H9 (cell line): ENCODE results near the gene EXOC6. TPM values are rescaled to one million over a fixed set of nuclear protein-coding genes. Genes with fewer than 3 reads are reported as not detected.

ENCODE experiments used
- DNase-seq: peaks from one replicate; pipeline ENCODE4 v3.0.0-alpha.2; 2017
- H2AFZ ChIP-seq: one replicate; pipeline ENCODE4 v1.6.1; 2013; ENCODE audit warnings: mild to moderate bottlenecking, low read length, control low read depth, moderate library complexity
- H2AK5ac ChIP-seq: 2 replicates; pipeline ENCODE4 v1.6.1; 2013; ENCODE audit warnings: low read length, control low read depth, mixed read lengths; ENCODE audit not compliant: insufficient read length
- H2BK120ac ChIP-seq: one replicate; pipeline ENCODE4 v1.6.1; 2013; ENCODE audit warnings: low read depth, mild to moderate bottlenecking, low read length, control low read depth, inconsistent platforms; ENCODE audit not compliant: poor library complexity, severe bottlenecking
- H2BK12ac ChIP-seq: 2 replicates; pipeline ENCODE4 v1.6.1; 2013; ENCODE audit warnings: low read length, control low read depth, mixed read lengths, low read depth; ENCODE audit not compliant: insufficient read length
- H2BK15ac ChIP-seq: 2 replicates; pipeline ENCODE4 v1.6.1; 2013; ENCODE audit warnings: low read depth, low read length, control low read depth
- H2BK20ac ChIP-seq: one replicate; pipeline ENCODE4 v1.6.1; 2013; ENCODE audit warnings: low read depth, mild to moderate bottlenecking, low read length, control low read depth, inconsistent platforms; ENCODE audit not compliant: poor library complexity, severe bottlenecking
- H2BK5ac ChIP-seq: 2 replicates; pipeline ENCODE4 v1.6.1; 2013; ENCODE audit warnings: low read length, control low read depth, mixed read lengths; ENCODE audit not compliant: insufficient read length
- H3K14ac ChIP-seq: 2 replicates; pipeline ENCODE4 v1.6.1; 2013; ENCODE audit warnings: low read length, control low read depth; ENCODE audit not compliant: insufficient read depth
- H3K18ac ChIP-seq: 2 replicates; pipeline ENCODE4 v1.6.1; 2013; ENCODE audit warnings: low read depth, mild to moderate bottlenecking, mixed read lengths, low read length, control low read depth; ENCODE audit not compliant: insufficient read length
- H3K23ac ChIP-seq: 2 replicates; pipeline ENCODE4 v1.6.1; 2013; ENCODE audit warnings: low read length, control low read depth, mixed read lengths, low read depth; ENCODE audit not compliant: insufficient read length
- H3K23me2 ChIP-seq: 2 replicates; pipeline ENCODE4 v1.6.1; 2013; ENCODE audit warnings: low read depth, mild to moderate bottlenecking, mixed read lengths, low read length, control low read depth; ENCODE audit not compliant: insufficient read length, poor library complexity, severe bottlenecking
- H3K27ac ChIP-seq: 2 replicates; pipeline ENCODE4 v1.5.1; 2013; ENCODE audit warnings: low read length, control low read depth, mixed read lengths, low read depth; ENCODE audit not compliant: insufficient read length
- H3K27me3 ChIP-seq: 2 replicates; pipeline ENCODE4 v1.6.1; 2013; ENCODE audit warnings: low read length, control low read depth, inconsistent platforms; ENCODE audit not compliant: insufficient read depth
- H3K4ac ChIP-seq: 2 replicates; pipeline ENCODE4 v1.6.1; 2013; ENCODE audit warnings: low read depth, mild to moderate bottlenecking, control low read depth, inconsistent platforms, low read length, moderate library complexity
- H3K4me1 ChIP-seq: 2 replicates; pipeline ENCODE4 v1.6.1; 2013; ENCODE audit warnings: low read length, control low read depth, inconsistent platforms; ENCODE audit not compliant: insufficient read depth
- H3K4me2 ChIP-seq: 2 replicates; pipeline ENCODE4 v1.6.1; 2013; ENCODE audit warnings: low read length, control low read depth, mixed read lengths; ENCODE audit not compliant: insufficient read length, insufficient read depth
- H3K56ac ChIP-seq: 2 replicates; pipeline ENCODE4 v1.6.1; 2013; ENCODE audit warnings: low read depth, mild to moderate bottlenecking, mixed read lengths, low read length, control low read depth; ENCODE audit not compliant: insufficient read length
- H3K79me1 ChIP-seq: 2 replicates; pipeline ENCODE4 v1.6.1; 2013; ENCODE audit warnings: low read depth, mild to moderate bottlenecking, moderate library complexity, low read length, control low read depth, inconsistent platforms; ENCODE audit not compliant: insufficient read depth, poor library complexity, severe bottlenecking
- H3K79me2 ChIP-seq: 2 replicates; pipeline ENCODE4 v1.6.1; 2013; ENCODE audit warnings: low read length, control low read depth, inconsistent platforms; ENCODE audit not compliant: insufficient read depth
- H3K9ac ChIP-seq: 2 replicates; pipeline ENCODE4 v1.6.1; 2013; ENCODE audit warnings: low read length, control low read depth, mixed read lengths; ENCODE audit not compliant: insufficient read length; ENCODE audit errors: extremely low read depth
- H3K9me3 ChIP-seq: one replicate; pipeline ENCODE4 v1.6.1; 2013; ENCODE audit warnings: low read depth, low read length, inconsistent platforms; ENCODE audit not compliant: control insufficient read depth
- H3T11ph ChIP-seq: one replicate; pipeline ENCODE4 v1.6.1; 2013; ENCODE audit warnings: mild to moderate bottlenecking, low read length, control low read depth, inconsistent platforms
- H4K20me1 ChIP-seq: one replicate; pipeline ENCODE4 v1.6.1; 2013; ENCODE audit not compliant: control insufficient read depth, insufficient read length, insufficient read depth
- H4K5ac ChIP-seq: 2 replicates; pipeline ENCODE4 v1.6.1; 2013; ENCODE audit warnings: low read depth, mild to moderate bottlenecking, mixed read lengths, low read length, control low read depth; ENCODE audit not compliant: insufficient read length
- H4K8ac ChIP-seq: replicated peaks from 2 replicates; pipeline ENCODE4 v1.6.1; 2013; ENCODE audit warnings: low read length, control low read depth, mixed read lengths, low read depth; ENCODE audit not compliant: insufficient read length
- H4K91ac ChIP-seq: 2 replicates; pipeline ENCODE4 v1.6.1; 2013; ENCODE audit warnings: low read depth, mild to moderate bottlenecking, moderate library complexity, mixed read lengths, low read length, control low read depth; ENCODE audit not compliant: insufficient read length
- H3K27ac Mint-ChIP-seq, 3 experiments: 2 replicates in 2 of 3; 3 replicates in 1 of 3; pipeline ENCODE4 v1.8.0; 2020 to 2021; ENCODE audit warnings: mixed read lengths in 3 of 3, mild to moderate bottlenecking in 1 of 3, moderate library complexity in 1 of 3
- H3K27me3 Mint-ChIP-seq: 2 replicates; pipeline ENCODE4 v1.8.0; 2021; ENCODE audit warnings: low read depth, mild to moderate bottlenecking, moderate library complexity, mixed read lengths
- H3K36me3 Mint-ChIP-seq, 3 experiments: 2 replicates in 2 of 3; 3 replicates in 1 of 3; pipeline ENCODE4 v1.8.0; 2020 to 2021; ENCODE audit warnings: low read depth in 3 of 3, mixed read lengths in 3 of 3; ENCODE audit not compliant: insufficient read depth in 1 of 3
- H3K4me1 Mint-ChIP-seq, 2 experiments: 2 replicates each; pipeline ENCODE4 v1.8.0; 2020; ENCODE audit warnings: mixed read lengths in 2 of 2
- H3K4me3 Mint-ChIP-seq, 2 experiments: 2 replicates in 1 of 2; 3 replicates in 1 of 2; pipeline ENCODE4 v1.8.0; 2020 to 2021; ENCODE audit warnings: mild to moderate bottlenecking in 2 of 2, mixed read lengths in 2 of 2, moderate library complexity in 1 of 2
- H3K9me3 Mint-ChIP-seq, 2 experiments: 2 replicates in 1 of 2; 3 replicates in 1 of 2; pipeline ENCODE4 v1.8.0; 2020; ENCODE audit warnings: mild to moderate bottlenecking in 2 of 2, mixed read lengths in 2 of 2, moderate library complexity in 1 of 2
- WGBS: extraction: QIAGEN DNeasy Blood & Tissue Kit; methylation state at CpG from one replicate; pipeline ENCODE4 v1.1.7; 2013; ENCODE audit warnings: missing lambda C conversion rate, low lambda C conversion rate, mixed read lengths; ENCODE audit not compliant: insufficient read length; ENCODE audit errors: extremely low coverage; 5-methylcytosine and 5-hydroxymethylcytosine counted together
- total RNA-seq: library from RNA; stranded (reverse); gene quantifications from 2 replicates; pipeline ENCODE4 v1.2.1, GENCODE V29; 2021
- TF ChIP-seq, protein P1 (sequence below): fragments of 200-600 bp; sonication (generic); conservative IDR thresholded peaks from 3 replicates; pipeline ENCODE4 v1.8.0; 2021; ENCODE audit warnings: antibody characterized with exemption, mild to moderate bottlenecking

Gene EXOC6
- total RNA-seq, 1 experiment from 2014 or later: 9.0 TPM

- no peak overlapping the region for H4K91ac ChIP-seq
- TF ChIP-seq, protein P1, sequence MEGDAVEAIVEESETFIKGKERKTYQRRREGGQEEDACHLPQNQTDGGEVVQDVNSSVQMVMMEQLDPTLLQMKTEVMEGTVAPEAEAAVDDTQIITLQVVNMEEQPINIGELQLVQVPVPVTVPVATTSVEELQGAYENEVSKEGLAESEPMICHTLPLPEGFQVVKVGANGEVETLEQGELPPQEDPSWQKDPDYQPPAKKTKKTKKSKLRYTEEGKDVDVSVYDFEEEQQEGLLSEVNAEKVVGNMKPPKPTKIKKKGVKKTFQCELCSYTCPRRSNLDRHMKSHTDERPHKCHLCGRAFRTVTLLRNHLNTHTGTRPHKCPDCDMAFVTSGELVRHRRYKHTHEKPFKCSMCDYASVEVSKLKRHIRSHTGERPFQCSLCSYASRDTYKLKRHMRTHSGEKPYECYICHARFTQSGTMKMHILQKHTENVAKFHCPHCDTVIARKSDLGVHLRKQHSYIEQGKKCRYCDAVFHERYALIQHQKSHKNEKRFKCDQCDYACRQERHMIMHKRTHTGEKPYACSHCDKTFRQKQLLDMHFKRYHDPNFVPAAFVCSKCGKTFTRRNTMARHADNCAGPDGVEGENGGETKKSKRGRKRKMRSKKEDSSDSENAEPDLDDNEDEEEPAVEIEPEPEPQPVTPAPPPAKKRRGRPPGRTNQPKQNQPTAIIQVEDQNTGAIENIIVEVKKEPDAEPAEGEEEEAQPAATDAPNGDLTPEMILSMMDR: no peak
- no peak overlapping the region for H2BK12ac ChIP-seq
- H3T11ph ChIP-seq: no peak overlapping the region
- H3K23ac ChIP-seq: no peak overlapping the region
- Mint-ChIP-seq H3K27me3 (no peaks in the 10 kb centered on the region), H3K9me3 (no peaks in the 10 kb centered on the region), H3K27ac (no peak overlapping the region), H3K4me3 (no peak overlapping the region), H3K4me1 (no peaks in the 10 kb centered on the region), H3K36me3 (no peaks in the 10 kb centered on the region)
- no peak overlapping the region for H3K4me2 ChIP-seq
- H2AK5ac ChIP-seq: no peak overlapping the region
- no peak overlapping the region for H2AFZ ChIP-seq
- H2BK5ac ChIP-seq: no peak overlapping the region
- no CpG with 5 or more reads among the region's 4 CpGs for WGBS
- no peak overlapping the region for H3K18ac ChIP-seq
- no peak overlapping the region for H4K8ac ChIP-seq
- no peak overlapping the region for H2BK120ac ChIP-seq
- no peaks in the 10 kb centered on the region for H3K9me3 ChIP-seq
- no peak overlapping the region for H3K9ac ChIP-seq
- H3K23me2 ChIP-seq: no peaks in the 10 kb centered on the region
- no peaks in the 10 kb centered on the region for H3K79me1 ChIP-seq
- H3K4me1 ChIP-seq: no peaks in the 10 kb centered on the region
- H4K20me1 ChIP-seq: no peaks in the 10 kb centered on the region
- no peak overlapping the region for H2BK15ac ChIP-seq
- no peak overlapping the region for H2BK20ac ChIP-seq
- DNase-seq: no peak
- no peaks in the 10 kb centered on the region for H3K79me2 ChIP-seq
- H4K5ac ChIP-seq: no peak overlapping the region
- no peak overlapping the region for H3K27ac ChIP-seq
- H3K27me3 ChIP-seq: no peaks in the 10 kb centered on the region
- H3K4ac ChIP-seq: no peak overlapping the region
- H3K56ac ChIP-seq: no peak overlapping the region
- H3K14ac ChIP-seq: no peak overlapping the region
Measured at GRCh38 chr10:92876509-92877036, 28.3 kb downstream of the EXOC6 start.
